Osteocyte (in vitro differentiated cells): ENCODE data around the gene URB2. TPM values are rescaled to one million over a fixed set of nuclear protein-coding genes. Genes with fewer than 3 reads are reported as not detected.

Experiments used
- DNase-seq: peaks from one replicate; pipeline ENCODE4 v3.0.0; 2021; ENCODE audit warnings: mixed read lengths; ENCODE audit not compliant: unreplicated experiment; ENCODE audit errors: extremely low spot score
- H3K27ac Mint-ChIP-seq: one replicate; pipeline ENCODE4 v1.8.0; 2021; ENCODE audit warnings: mild to moderate bottlenecking, mixed read lengths; ENCODE audit not compliant: unreplicated experiment
- H3K27me3 Mint-ChIP-seq: one replicate; pipeline ENCODE4 v1.8.0; 2021; ENCODE audit warnings: mixed read lengths; ENCODE audit not compliant: unreplicated experiment
- H3K36me3 Mint-ChIP-seq: one replicate; pipeline ENCODE4 v1.8.0; 2021; ENCODE audit warnings: mixed read lengths; ENCODE audit not compliant: unreplicated experiment
- H3K4me1 Mint-ChIP-seq: one replicate; pipeline ENCODE4 v1.8.0; 2021; ENCODE audit warnings: mixed read lengths; ENCODE audit not compliant: unreplicated experiment
- H3K4me3 Mint-ChIP-seq: one replicate; pipeline ENCODE4 v1.8.0; 2021; ENCODE audit warnings: mild to moderate bottlenecking, moderate library complexity, mixed read lengths; ENCODE audit not compliant: unreplicated experiment
- H3K9me3 Mint-ChIP-seq: one replicate; pipeline ENCODE4 v1.8.0; 2021; ENCODE audit warnings: mixed read lengths; ENCODE audit not compliant: unreplicated experiment
- total RNA-seq: library from RNA; stranded (reverse); gene quantifications from 2 replicates; pipeline ENCODE4 v1.2.1, GENCODE V29; 2021
- TF ChIP-seq, protein P1 (sequence below): fragments of 200-600 bp; sonication (generic); IDR thresholded peaks from 2 replicates; pipeline ENCODE4 v1.5.0; 2021; ENCODE audit warnings: antibody characterized with exemption, mild to moderate bottlenecking, moderate library complexity

URB2 gene
- total RNA-seq, 1 donor from 2014 or later: 11.1 TPM

DNA sequence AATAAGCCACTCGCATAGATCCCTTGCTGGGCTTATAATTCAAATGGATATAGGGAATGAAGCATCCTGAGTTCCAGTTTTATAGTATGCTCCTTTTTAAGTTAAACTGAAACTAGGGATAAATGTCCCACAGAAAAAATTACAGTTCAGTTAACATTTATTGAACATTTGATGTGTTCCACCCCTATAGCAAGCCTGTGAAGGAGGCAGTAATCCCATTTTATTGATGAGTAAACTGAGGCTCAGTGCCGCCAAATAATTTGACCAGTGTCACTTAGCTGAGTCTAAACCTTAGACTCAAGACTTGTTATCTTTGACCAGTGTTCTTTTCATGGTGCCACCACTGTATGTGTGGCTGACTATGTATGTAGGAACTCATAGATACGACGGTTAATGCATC lies 22.4 kb downstream of the URB2 start:
- no peak for DNase-seq
- no peak overlapping the region for H3K4me3 Mint-ChIP-seq
- H3K4me1 Mint-ChIP-seq: peaks cover 22% of the 10 kb centered on the region
- peaks cover 33% of the 10 kb centered on the region for H3K36me3 Mint-ChIP-seq
- no peaks in the 10 kb centered on the region for H3K9me3 Mint-ChIP-seq
- TF ChIP-seq, protein P1, sequence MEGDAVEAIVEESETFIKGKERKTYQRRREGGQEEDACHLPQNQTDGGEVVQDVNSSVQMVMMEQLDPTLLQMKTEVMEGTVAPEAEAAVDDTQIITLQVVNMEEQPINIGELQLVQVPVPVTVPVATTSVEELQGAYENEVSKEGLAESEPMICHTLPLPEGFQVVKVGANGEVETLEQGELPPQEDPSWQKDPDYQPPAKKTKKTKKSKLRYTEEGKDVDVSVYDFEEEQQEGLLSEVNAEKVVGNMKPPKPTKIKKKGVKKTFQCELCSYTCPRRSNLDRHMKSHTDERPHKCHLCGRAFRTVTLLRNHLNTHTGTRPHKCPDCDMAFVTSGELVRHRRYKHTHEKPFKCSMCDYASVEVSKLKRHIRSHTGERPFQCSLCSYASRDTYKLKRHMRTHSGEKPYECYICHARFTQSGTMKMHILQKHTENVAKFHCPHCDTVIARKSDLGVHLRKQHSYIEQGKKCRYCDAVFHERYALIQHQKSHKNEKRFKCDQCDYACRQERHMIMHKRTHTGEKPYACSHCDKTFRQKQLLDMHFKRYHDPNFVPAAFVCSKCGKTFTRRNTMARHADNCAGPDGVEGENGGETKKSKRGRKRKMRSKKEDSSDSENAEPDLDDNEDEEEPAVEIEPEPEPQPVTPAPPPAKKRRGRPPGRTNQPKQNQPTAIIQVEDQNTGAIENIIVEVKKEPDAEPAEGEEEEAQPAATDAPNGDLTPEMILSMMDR: no peak
- no peaks in the 10 kb centered on the region for H3K27me3 Mint-ChIP-seq
- H3K27ac Mint-ChIP-seq: no peak overlapping the region

GRCh38 chr1:229650045-229650444 lies 24.0 kb downstream of the URB2 start:
- TF ChIP-seq, protein P1: no peak
- H3K4me1 Mint-ChIP-seq: peaks cover 10% of the 10 kb centered on the region
- H3K4me3 Mint-ChIP-seq: no peak overlapping the region
- peaks cover 27% of the 10 kb centered on the region for H3K36me3 Mint-ChIP-seq
- no peaks in the 10 kb centered on the region for H3K27me3 Mint-ChIP-seq
- no peak for DNase-seq
- no peak overlapping the region for H3K27ac Mint-ChIP-seq
- H3K9me3 Mint-ChIP-seq: no peaks in the 10 kb centered on the region

DNA sequence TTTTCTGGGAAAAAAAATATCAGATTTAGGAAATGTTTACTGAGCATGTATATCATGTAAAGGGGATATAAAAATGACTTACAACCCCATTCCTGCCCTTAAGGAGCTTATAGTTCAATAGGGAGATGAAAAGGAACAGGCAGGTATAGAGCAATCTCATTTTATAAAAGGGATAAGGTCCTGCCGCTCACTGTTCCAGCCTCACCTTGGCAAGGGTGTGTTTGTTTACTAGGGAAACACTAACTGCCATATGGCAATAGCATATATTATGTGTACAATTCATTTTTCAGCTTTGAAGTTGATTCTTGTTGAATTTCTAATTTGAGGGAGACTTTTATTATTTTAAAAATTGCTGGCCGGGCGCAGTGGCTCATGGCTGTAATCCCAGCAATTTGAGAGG lies 25.5 kb downstream of the URB2 start:
- Mint-ChIP-seq H3K4me3 (no peak overlapping the region), H3K4me1 (no peaks in the 10 kb centered on the region), H3K27me3 (no peaks in the 10 kb centered on the region), H3K27ac (no peak overlapping the region), H3K36me3 (peaks cover 29% of the 10 kb centered on the region), H3K9me3 (no peaks in the 10 kb centered on the region)
- DNase-seq: no peak
- TF ChIP-seq, protein P1: no peak

- Mint-ChIP-seq H3K36me3 (peaks cover 21% of the 10 kb centered on the region), H3K9me3 (no peaks in the 10 kb centered on the region), H3K27me3 (no peaks in the 10 kb centered on the region), H3K4me1 (no peaks in the 10 kb centered on the region), H3K27ac (no peak overlapping the region), H3K4me3 (no peak overlapping the region)
- TF ChIP-seq, protein P1: no peak
- no peak for DNase-seq
Observed at GRCh38 chr1:229653420-229653819, 27.4 kb downstream of the URB2 start.

DNA sequence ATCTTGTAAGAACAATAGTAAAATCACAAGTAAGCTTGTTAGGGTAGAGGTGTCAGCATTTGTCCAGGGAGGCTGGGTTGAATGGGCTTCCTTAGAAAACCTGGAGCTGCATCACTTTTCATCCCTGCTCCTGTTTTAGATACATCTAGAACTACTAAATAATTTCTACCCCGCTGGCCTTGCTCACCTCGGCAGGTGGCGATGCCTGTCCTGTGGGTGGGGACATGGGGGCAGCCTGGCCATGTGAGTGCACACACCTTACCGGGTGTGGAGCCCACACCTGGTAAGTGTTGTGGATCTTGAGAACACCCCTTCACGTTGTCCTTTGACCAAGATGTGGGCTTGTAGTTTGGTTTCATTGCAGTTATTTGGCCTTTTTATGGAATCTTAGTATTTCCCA lies 29.7 kb downstream of the URB2 start:
- Mint-ChIP-seq H3K36me3 (peaks cover 24% of the 10 kb centered on the region), H3K27ac (no peak overlapping the region), H3K9me3 (no peaks in the 10 kb centered on the region), H3K4me1 (no peaks in the 10 kb centered on the region), H3K4me3 (no peak overlapping the region), H3K27me3 (no peaks in the 10 kb centered on the region)
- TF ChIP-seq, protein P1: no peak
- no peak for DNase-seq
